CD4-positive, alpha-beta T cell treated with Interleukin-4 for 1 hour (primary cell): ENCODE data around the gene PHIP.
A peak's percentile ranks its signal among the peaks of the same experiment; 100 is the strongest.
"Not testable (repeated sequence)": the region's sequence is repeated elsewhere in the genome, so short reads cannot be mapped to it uniquely, and the experiment has no call there.

ENCODE experiments used
- DNase-seq, 2 donors: peaks; one replicate each; pipeline ENCODE4 v3.0.0-alpha.2; 2020 to 2022

Gene PHIP

GRCh38 chr6:79078075-79078969, at the start of gene PHIP:
Gene PHIP, minus strand, starts transcription at chr6:79078254. Its CDS starts 186 bp downstream, at chr6:79078068.
- peak; percentile 93 to 95 for DNase-seq

- DNase-seq = no peak
Observed at GRCh38 chr6:79127660-79128059, 49.6 kb upstream of the PHIP start.

- no peak for DNase-seq
Observed at GRCh38 chr6:79119217-79119616, 41.2 kb upstream of the PHIP start.

- DNase-seq = no peak
Observed at GRCh38 chr6:79117752-79118151, 39.7 kb upstream of the PHIP start.

- no peak for DNase-seq
Observed at GRCh38 chr6:79115553-79116182, 37.6 kb upstream of the PHIP start.

- no peak for DNase-seq
Observed at GRCh38 chr6:79111549-79111948, 33.5 kb upstream of the PHIP start.

GRCh38 chr6:79101164-79101563, 23.1 kb upstream of the PHIP start:
- no peak for DNase-seq

- DNase-seq = no peak
Observed at GRCh38 chr6:79100304-79100703, 22.2 kb upstream of the PHIP start.

- DNase-seq = no peak
Observed at GRCh38 chr6:79094938-79095337, 16.9 kb upstream of the PHIP start.

- DNase-seq = not testable (repeated sequence)
Observed at GRCh38 chr6:79091801-79092200, 13.7 kb upstream of the PHIP start.

- DNase-seq = no peak
Observed at GRCh38 chr6:79089552-79090404, 11.7 kb upstream of the PHIP start.

GRCh38 chr6:79084693-79085092, 6.6 kb upstream of the PHIP start:
- no peak for DNase-seq

GRCh38 chr6:79082304-79082703, 4.2 kb upstream of the PHIP start:
- no peak for DNase-seq

GRCh38 chr6:79081663-79082062, 3.6 kb upstream of the PHIP start:
- DNase-seq = no peak

- DNase-seq = no peak
Observed at GRCh38 chr6:79079561-79080041, 1.5 kb upstream of the PHIP start.

GRCh38 chr6:79077715-79078074, 359 bp downstream of the PHIP start:
- DNase-seq = peak in 1 of 2 donors; percentile 57

- peak; percentile 89 to 91 for DNase-seq
Observed at GRCh38 chr6:79076782-79077641, 1.0 kb downstream of the PHIP start.

- DNase-seq = peak in 1 of 2 donors; percentile 23
Observed at GRCh38 chr6:79076160-79076559, 1.9 kb downstream of the PHIP start.

- DNase-seq = no peak
Observed at GRCh38 chr6:79073888-79074287, 4.2 kb downstream of the PHIP start.

GRCh38 chr6:79072640-79073181, 5.3 kb downstream of the PHIP start:
- no peak for DNase-seq

- no peak for DNase-seq
Observed at GRCh38 chr6:79071547-79071946, 6.5 kb downstream of the PHIP start.
